Activated naive CD4-positive, alpha-beta T cell treated with anti-CD3 and anti-CD28 coated beads, Interleukin-2, amount 50 U/mL, for 24 hours (primary cell): Measurements from ENCODE around the gene RSL1D1.
A peak's percentile ranks its signal among the peaks of the same experiment; 100 is the strongest.
"Not testable (repeated sequence)": the region's sequence is repeated elsewhere in the genome, so short reads cannot be mapped to it uniquely, and the experiment has no call there.

Experiments
- H3K27ac Mint-ChIP-seq: one replicate; pipeline ENCODE4 v1.8.0; 2021; ENCODE audit warnings: mild to moderate bottlenecking, mixed read lengths
- H3K27me3 Mint-ChIP-seq: one replicate; pipeline ENCODE4 v1.8.0; 2021; ENCODE audit warnings: mixed read lengths
- H3K36me3 Mint-ChIP-seq: one replicate; pipeline ENCODE4 v1.8.0; 2021; ENCODE audit warnings: mixed read lengths
- H3K4me1 Mint-ChIP-seq: one replicate; pipeline ENCODE4 v1.8.0; 2021; ENCODE audit warnings: mixed read lengths
- H3K4me3 Mint-ChIP-seq: one replicate; pipeline ENCODE4 v1.8.0; 2021; ENCODE audit warnings: mild to moderate bottlenecking, mixed read lengths
- H3K9me3 Mint-ChIP-seq: one replicate; pipeline ENCODE4 v1.8.0; 2021; ENCODE audit warnings: mixed read lengths

RSL1D1 gene

GRCh38 chr16:11824362-11824761, 27.0 kb downstream of the RSL1D1 start:
- H3K9me3 Mint-ChIP-seq: no peaks in the 10 kb centered on the region
- no peaks in the 10 kb centered on the region for H3K27me3 Mint-ChIP-seq
- H3K4me3 Mint-ChIP-seq: no peak overlapping the region
- no peaks in the 10 kb centered on the region for H3K36me3 Mint-ChIP-seq
- no peak overlapping the region for H3K27ac Mint-ChIP-seq
- H3K4me1 Mint-ChIP-seq: no peaks in the 10 kb centered on the region

DNA sequence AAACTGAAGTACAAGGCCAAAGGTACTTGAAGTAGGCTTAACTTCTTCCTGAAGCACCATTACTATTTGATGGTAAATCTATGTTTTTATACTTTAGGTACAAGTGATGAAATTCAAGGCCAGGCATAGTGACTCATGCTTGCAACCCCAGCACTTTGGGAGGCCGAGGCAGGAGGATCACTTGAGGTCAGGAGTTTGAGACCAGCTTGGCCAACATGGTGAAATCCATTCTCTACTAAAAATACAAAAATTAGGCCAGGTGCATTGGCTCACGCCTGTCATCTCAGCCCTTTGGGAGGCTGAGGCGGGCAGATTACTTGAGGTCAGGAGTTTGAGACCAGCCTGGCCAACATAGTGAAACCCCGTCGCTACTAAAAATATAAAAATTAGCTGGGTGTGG, 27.7 kb downstream of the RSL1D1 start:
- not testable (repeated sequence) for H3K4me3 Mint-ChIP-seq, H3K9me3 Mint-ChIP-seq, H3K27ac Mint-ChIP-seq, H3K36me3 Mint-ChIP-seq, H3K27me3 Mint-ChIP-seq, H3K4me1 Mint-ChIP-seq

DNA sequence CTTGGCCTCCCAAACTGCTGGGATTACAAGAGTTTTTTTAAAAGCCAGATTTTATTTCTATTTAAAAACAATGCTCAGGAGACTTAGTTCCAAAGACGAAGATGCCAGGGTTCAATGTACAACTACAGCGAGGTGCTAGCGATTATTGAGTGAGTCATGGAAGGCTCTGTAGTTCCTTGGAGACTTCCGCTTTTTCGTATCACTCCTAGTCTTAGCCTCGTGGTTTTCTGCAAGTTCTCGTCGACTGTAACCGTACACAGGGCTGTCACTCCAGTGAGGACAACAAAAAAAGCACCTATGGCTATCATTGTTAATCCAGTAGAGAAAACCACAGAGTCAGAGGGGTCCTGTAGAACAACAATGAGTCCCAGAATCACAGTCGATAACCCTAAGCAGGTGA, 31.5 kb downstream of the RSL1D1 start:
- H3K27ac Mint-ChIP-seq: no peak overlapping the region
- H3K36me3 Mint-ChIP-seq: no peaks in the 10 kb centered on the region
- no peak overlapping the region for H3K4me3 Mint-ChIP-seq
- H3K4me1 Mint-ChIP-seq: no peaks in the 10 kb centered on the region
- no peaks in the 10 kb centered on the region for H3K27me3 Mint-ChIP-seq
- H3K9me3 Mint-ChIP-seq: no peaks in the 10 kb centered on the region

DNA sequence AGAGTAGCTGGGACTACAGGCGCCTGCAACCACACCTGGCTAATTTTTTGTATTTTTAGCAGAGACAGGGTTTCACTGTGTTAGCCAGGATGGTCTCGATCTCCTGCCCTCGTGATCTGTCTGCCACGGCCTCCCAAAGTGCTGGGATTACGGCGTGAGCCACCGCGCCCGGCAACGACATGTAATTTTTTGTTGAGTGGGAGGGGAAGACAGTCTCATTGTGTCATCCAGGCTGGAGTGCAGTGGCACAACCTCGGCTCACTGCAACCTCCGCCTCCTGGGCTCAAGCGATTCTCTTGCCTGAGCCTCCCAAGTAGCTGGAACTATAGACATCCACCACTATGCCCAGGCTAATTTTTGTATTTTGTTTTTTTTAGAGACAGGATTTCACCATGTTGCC, 32.4 kb downstream of the RSL1D1 start:
- H3K27ac Mint-ChIP-seq, H3K9me3 Mint-ChIP-seq, H3K36me3 Mint-ChIP-seq, H3K4me3 Mint-ChIP-seq, H3K4me1 Mint-ChIP-seq, H3K27me3 Mint-ChIP-seq: not testable (repeated sequence)

DNA sequence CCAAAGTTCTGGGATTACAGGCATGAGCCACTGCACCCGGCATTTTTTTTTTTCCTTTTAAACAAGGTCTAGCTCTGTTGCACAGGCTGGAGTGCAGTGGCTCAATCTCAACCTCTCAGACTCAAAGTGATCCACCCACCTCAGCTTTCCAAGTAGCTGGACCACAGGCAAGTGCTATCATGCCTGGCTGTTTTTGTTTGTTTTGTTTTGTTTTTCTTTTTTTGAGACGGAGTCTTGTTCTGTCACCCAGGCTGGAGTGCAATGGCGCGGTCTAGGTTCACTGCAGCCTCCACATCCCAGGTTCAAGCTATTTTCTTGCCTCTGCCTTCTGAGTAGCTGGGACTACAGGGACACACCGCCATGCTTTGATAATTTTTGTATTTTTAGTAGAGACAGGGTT, 35.2 kb downstream of the RSL1D1 start:
- no peaks in the 10 kb centered on the region for H3K9me3 Mint-ChIP-seq
- no peaks in the 10 kb centered on the region for H3K27me3 Mint-ChIP-seq
- H3K36me3 Mint-ChIP-seq: no peaks in the 10 kb centered on the region
- no peak overlapping the region for H3K27ac Mint-ChIP-seq
- H3K4me3 Mint-ChIP-seq: no peak overlapping the region
- no peaks in the 10 kb centered on the region for H3K4me1 Mint-ChIP-seq

GRCh38 chr16:11814800-11815199, 36.5 kb downstream of the RSL1D1 start:
- not testable (repeated sequence) for H3K27me3 Mint-ChIP-seq, H3K27ac Mint-ChIP-seq, H3K4me1 Mint-ChIP-seq, H3K9me3 Mint-ChIP-seq, H3K36me3 Mint-ChIP-seq, H3K4me3 Mint-ChIP-seq

DNA sequence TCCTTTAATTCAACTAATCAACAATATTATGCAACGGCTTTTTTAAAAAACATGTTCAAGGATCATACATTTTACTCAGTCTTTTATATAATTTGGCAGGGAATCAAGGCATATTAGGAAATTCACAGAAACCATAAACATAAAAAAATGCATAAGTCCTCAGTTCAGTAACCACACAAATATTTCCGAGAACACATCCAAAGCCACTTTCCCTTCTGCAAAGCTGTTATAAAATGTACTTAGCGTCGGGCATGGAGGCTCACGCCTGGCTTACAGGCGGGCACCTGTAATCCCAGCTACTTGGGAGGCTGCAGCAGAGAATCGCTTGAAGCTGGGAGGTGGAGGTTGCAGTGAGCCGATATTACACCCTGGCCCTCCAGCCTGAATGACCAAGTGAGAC, 44.6 kb downstream of the RSL1D1 start:
- H3K27ac Mint-ChIP-seq: no peak overlapping the region
- H3K27me3 Mint-ChIP-seq: no peaks in the 10 kb centered on the region
- H3K36me3 Mint-ChIP-seq: peaks cover 1% of the 10 kb centered on the region
- peaks cover 11% of the 10 kb centered on the region for H3K4me1 Mint-ChIP-seq
- no peak overlapping the region for H3K4me3 Mint-ChIP-seq
- no peaks in the 10 kb centered on the region for H3K9me3 Mint-ChIP-seq

DNA sequence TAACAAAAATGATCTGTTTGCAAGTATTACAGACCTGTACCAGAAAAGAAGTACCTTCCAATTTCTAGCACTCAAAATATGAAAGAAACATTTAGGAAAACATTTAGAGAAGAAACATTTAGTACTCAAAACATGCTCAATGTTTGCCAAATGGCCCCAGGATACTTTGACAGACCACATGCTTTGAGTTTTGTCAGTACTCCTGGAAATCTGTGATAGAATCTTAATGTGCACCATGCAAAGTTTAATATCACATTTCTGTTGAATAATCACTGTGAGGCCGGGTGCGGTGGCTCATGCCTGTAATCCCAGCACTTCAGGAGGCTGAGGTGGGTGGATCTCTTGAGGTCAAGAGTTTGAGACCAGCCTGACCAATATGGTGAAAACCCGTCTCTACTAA, 45.8 kb downstream of the RSL1D1 start:
- H3K27me3 Mint-ChIP-seq: no peaks in the 10 kb centered on the region
- H3K4me3 Mint-ChIP-seq: no peak overlapping the region
- H3K36me3 Mint-ChIP-seq: peaks cover 1% of the 10 kb centered on the region
- H3K27ac Mint-ChIP-seq: no peak overlapping the region
- H3K4me1 Mint-ChIP-seq: peaks cover 18% of the 10 kb centered on the region
- no peaks in the 10 kb centered on the region for H3K9me3 Mint-ChIP-seq

DNA sequence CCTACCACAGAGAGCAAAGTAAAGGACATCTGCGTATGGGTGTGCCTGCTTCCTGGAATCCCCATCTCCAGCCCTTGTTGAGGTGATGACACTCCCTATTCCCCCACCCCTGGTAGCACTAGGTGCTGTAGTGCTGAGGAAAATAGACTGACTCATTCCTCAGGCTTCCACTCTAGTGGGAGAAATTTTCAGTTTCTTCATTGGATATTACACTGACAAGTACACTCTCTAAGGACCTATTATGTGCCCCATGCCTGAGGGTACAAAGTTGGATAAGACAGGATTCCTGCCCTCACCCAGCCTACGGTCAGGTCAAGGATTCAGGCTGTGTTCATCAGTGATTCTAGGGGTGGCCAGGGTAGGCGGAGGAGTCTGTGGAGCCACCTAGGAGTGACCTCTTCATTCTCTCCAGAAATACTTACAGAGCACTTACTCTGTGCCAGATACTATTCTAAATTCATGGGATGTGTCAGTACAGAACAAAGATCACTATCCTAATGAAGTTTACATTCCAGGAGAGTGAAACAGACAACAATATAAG, 49.8 kb downstream of the RSL1D1 start:
- H3K36me3 Mint-ChIP-seq: no peaks in the 10 kb centered on the region
- H3K27me3 Mint-ChIP-seq: no peaks in the 10 kb centered on the region
- H3K27ac Mint-ChIP-seq: peak overlapping the region; percentile 42
- H3K4me3 Mint-ChIP-seq: no peak overlapping the region
- peaks cover 41% of the 10 kb centered on the region for H3K4me1 Mint-ChIP-seq
- no peaks in the 10 kb centered on the region for H3K9me3 Mint-ChIP-seq

GRCh38 chr16:11800382-11800718, 51.0 kb downstream of the RSL1D1 start:
- no peaks in the 10 kb centered on the region for H3K36me3 Mint-ChIP-seq
- no peaks in the 10 kb centered on the region for H3K27me3 Mint-ChIP-seq
- peak overlapping the region; percentile 91 for H3K27ac Mint-ChIP-seq
- H3K9me3 Mint-ChIP-seq: no peaks in the 10 kb centered on the region
- H3K4me3 Mint-ChIP-seq: peak overlapping the region; percentile 72
- peaks cover 49% of the 10 kb centered on the region for H3K4me1 Mint-ChIP-seq

- Mint-ChIP-seq H3K27me3 (no peaks in the 10 kb centered on the region), H3K9me3 (no peaks in the 10 kb centered on the region), H3K4me1 (peaks cover 55% of the 10 kb centered on the region)
Observed at GRCh38 chr16:11799509-11800381, 51.6 kb downstream of the RSL1D1 start.

GRCh38 chr16:11799017-11799381, 52.3 kb downstream of the RSL1D1 start:
- Mint-ChIP-seq H3K27ac (peak overlapping the region; percentile 87), H3K27me3 (no peaks in the 10 kb centered on the region), H3K4me3 (peak overlapping the region; percentile 91), H3K36me3 (peaks cover 8% of the 10 kb centered on the region), H3K9me3 (no peaks in the 10 kb centered on the region), H3K4me1 (peaks cover 63% of the 10 kb centered on the region)

More at GRCh38 chr16:11799509-11800381, 51.6 kb downstream of the RSL1D1 start:
- Mint-ChIP-seq H3K4me3 (peak overlapping the region; percentile 72), H3K36me3 (peaks cover 4% of the 10 kb centered on the region), H3K27ac (peak overlapping the region; percentile 91)

GRCh38 chr16:11797957-11798299, 53.4 kb downstream of the RSL1D1 start:
- peaks cover 74% of the 10 kb centered on the region for H3K4me1 Mint-ChIP-seq
- H3K4me3 Mint-ChIP-seq: peak overlapping the region; percentile 91
- H3K9me3 Mint-ChIP-seq: no peaks in the 10 kb centered on the region
- H3K36me3 Mint-ChIP-seq: peaks cover 10% of the 10 kb centered on the region
- no peaks in the 10 kb centered on the region for H3K27me3 Mint-ChIP-seq
- peak overlapping the region; percentile 87 for H3K27ac Mint-ChIP-seq

DNA sequence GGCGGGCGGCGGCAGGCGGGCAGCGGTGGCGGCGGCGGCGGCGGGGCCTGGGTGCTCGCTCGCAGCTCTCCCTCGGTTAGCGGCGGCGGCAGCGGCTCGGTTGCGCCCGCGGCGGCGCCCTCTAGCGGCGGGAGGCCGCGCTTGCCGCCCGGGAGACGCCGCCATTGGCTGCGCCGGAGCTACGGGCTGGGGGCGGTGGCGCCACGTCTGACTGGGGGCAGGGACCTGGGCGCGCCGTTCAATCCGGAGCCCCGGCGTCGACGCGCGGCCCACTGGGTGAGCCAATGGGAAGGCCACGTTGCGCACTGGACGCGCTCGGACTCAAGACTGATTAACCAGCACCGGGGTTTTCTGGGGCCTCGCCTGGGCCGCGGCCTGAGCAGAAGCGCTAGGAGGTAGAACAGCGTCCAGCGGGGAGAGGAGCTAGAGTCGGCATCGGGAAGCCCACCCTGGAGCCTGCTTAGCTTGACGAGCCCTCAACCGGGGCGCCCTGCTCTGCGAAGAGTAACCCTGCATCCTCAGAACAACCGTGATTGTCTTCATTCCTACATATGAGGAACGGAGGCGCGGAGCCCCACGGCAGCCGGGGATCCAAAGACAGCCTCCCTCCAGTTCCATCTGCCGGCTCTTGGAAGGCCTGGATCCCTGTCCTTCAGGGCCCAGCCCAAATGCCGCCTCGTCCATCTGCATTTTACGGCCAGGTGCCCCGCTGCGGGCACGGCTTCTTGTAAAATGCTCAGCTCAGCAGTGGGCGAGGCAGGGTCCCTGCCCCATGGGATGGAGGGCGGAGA, 54.0 kb downstream of the RSL1D1 start, which contains the start of gene ZC3H7A:
TSS of gene ZC3H7A (minus strand) at position 93 of the 791 bp plus-strand sequence. CDS start 14,904 bp downstream, outside the sequence.
- Mint-ChIP-seq H3K27ac (peak within 1 kb of the TSS; percentile 93), H3K27me3 (no peaks in the 10 kb centered on the region), H3K9me3 (no peaks in the 10 kb centered on the region), H3K36me3 (peaks cover 10% of the 10 kb centered on the region), H3K4me3 (peak within 1 kb of the TSS; percentile 91), H3K4me1 (peaks cover 79% of the 10 kb centered on the region)

DNA sequence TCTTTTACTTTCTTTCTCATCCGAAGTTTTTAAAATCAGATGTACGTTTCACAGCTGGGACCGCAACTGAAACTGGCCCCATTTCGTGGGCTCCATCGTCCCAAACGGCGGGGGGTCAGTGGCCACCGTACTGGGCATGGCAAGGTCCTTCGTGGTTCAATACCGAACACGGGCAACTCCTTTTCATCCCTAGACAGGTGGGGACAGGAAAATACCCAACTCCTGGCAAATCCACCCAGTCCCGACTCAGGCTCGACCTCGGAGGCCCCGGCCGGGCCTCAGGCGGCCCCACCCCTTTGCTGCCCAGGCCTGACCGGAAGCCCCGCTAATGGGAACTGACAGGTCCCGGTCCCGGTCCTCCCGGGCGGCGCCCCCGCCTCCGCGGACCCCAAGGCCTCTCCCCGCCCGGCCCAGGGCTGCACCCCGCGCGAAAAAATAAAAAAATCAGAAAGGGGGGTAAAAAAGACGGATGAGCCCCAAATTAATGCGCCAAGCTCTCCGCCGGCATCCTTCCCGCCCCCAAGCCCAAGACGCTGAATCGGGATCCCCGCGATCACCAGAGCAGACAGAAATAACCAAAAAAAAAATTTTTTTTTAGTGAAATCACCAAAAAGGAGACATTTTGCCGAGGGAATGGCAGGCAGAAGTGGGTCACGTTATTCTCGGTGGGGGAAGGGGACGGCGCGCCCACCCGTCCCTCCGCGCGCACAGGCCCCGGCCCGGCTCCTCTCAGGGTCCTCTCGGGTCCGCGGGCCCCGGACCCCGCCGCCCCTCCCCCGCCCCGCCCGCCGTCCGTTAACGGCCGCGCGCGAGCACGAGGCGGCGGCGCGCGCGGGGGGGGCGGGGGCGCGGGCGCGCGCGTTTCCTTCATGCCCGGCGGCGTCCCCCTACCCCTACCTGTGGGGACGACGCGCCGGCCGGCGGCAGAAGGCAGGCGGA, 54.8 kb downstream of the RSL1D1 start:
- H3K4me1 Mint-ChIP-seq: peaks cover 82% of the 10 kb centered on the region
- no peaks in the 10 kb centered on the region for H3K27me3 Mint-ChIP-seq
- H3K36me3 Mint-ChIP-seq: peaks cover 10% of the 10 kb centered on the region
- H3K27ac Mint-ChIP-seq: peak overlapping the region; percentile 93
- H3K4me3 Mint-ChIP-seq: peak overlapping the region; percentile 83
- no peaks in the 10 kb centered on the region for H3K9me3 Mint-ChIP-seq
